GM21390 (cell line): ENCODE measurements around the gene AIM2.
A peak's percentile ranks its signal among the peaks of the same experiment; 100 is the strongest.
"Not testable (repeated sequence)": the region's sequence is repeated elsewhere in the genome, so short reads cannot be mapped to it uniquely, and the experiment has no call there.

Experiments
- ATAC-seq: cut with Tn5 transposase; IDR thresholded peaks from one replicate; pipeline ENCODE4 v1.9.1; 2021; ENCODE audit not compliant: unreplicated experiment

Gene AIM2

DNA sequence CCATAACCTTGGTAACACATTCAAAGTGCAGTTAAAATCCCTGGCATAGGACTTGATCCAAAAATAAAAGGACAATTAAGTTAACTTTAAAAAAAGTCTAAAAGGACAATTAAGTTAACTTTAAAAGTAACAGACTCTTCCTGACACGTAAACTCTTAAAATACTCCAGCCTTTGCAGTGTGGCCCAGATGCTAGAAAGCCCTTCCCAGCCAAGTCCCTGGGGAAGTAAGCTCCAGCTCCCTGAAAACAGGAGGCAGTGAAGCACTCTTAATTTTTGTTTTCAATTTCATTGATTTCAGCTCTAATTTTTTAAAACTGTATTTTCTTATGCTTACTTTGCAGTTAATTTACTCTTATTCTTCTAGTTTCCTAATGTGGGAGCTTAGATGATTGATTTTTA, 5.1 kb upstream of the AIM2 start:
- no peak for ATAC-seq

- no peak for ATAC-seq
Measured at GRCh38 chr1:159079525-159079924, 3.0 kb upstream of the AIM2 start.

GRCh38 chr1:159077120-159077961, 775 bp upstream of the AIM2 start:
- ATAC-seq: peak; percentile 74

DNA sequence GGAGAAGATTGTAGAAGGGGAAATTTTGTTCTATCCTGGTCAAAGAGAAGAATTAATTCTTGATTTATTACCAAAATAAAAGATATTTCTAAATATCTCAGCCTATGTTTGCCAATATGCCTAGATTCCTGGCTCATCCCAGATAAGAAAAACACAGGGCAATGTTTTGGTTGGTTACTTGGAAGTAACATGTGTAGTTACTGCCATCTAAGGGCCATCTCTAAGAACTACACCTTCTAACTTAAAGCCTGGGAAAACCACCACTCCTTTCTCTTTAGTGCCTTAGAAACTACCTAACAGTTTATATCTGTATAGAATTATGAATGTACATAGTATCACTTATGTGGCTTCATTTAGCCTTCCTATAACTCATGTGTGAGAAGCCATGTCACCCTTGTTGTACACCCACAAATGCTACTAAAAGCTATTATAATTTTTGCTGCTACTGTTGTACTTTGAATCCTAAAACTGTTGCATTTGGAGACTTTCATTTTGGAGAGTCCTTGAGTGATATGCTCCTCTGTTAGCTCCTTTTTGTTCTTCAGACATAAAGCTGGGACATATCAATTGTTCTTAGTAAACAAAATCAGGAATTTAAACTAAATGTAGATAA, 4.5 kb downstream of the AIM2 start:
- ATAC-seq: no peak

GRCh38 chr1:159068886-159069285, 7.7 kb downstream of the AIM2 start:
- no peak for ATAC-seq

DNA sequence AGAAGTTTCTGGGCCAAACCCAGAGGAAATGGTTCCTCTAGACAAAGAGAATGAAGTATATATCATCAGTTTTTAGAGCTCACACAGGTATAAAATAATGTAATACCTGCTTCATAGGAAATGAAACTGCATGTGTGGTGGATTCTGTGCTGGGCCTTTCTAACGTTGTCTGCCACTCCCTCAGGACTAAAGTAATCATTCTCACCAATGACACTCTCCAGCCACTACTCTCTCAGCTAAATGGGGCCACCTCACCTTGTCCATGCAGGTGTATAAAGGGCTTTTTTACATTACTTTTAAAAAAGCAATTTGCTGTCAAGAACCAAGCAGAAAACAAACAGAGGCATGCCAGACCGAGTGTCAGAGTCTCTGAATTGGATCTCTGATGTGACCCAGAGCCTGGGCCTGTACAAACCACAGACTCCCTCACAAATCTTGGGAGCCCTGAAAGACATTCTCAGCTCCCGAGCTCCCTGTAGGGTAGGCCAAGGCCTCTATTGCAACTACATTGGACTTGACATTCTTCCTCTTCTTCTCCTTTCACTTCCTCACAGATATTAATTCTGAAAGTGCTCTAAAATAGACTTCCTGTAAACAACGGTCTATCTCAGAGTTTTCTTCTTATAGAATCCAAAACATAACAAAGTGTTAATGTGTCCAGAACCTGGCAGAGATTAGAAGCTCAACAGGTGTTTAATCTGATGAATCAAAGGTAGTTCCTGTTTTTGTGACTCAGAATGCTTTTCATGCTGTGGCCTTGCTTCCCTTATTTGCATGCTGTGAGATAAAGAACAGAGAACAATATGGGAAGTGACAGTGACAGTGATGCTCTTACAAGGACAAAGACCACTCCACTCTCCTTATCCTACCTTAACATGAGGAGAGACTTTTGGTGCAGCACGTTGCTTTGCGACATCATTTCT, 8.6 kb downstream of the AIM2 start:
- peak; percentile 88 for ATAC-seq

GRCh38 chr1:159066108-159066507, 10.5 kb downstream of the AIM2 start:
- no peak for ATAC-seq

DNA sequence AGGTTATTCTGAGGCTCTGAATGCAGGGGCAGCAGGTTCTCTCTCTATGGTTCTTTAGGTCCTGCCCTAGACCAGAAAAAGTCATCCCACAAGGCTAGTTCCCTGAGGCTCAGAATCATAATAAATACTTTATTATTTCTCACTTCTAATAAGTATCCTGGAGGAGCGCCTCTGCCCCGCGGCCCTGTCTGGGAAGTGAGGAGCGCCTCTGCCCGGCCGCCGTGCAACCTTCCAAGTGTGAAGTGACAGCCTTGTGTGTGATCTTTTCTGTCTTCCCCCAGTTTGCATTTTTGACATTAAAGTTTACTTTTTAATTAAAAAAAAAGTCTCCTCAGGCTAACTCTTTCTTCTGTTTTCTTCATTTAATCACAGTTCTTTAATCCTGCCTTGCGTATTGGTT, 11.5 kb downstream of the AIM2 start:
- no peak for ATAC-seq

GRCh38 chr1:159058751-159059150, 17.8 kb downstream of the AIM2 start:
- no peak for ATAC-seq

DNA sequence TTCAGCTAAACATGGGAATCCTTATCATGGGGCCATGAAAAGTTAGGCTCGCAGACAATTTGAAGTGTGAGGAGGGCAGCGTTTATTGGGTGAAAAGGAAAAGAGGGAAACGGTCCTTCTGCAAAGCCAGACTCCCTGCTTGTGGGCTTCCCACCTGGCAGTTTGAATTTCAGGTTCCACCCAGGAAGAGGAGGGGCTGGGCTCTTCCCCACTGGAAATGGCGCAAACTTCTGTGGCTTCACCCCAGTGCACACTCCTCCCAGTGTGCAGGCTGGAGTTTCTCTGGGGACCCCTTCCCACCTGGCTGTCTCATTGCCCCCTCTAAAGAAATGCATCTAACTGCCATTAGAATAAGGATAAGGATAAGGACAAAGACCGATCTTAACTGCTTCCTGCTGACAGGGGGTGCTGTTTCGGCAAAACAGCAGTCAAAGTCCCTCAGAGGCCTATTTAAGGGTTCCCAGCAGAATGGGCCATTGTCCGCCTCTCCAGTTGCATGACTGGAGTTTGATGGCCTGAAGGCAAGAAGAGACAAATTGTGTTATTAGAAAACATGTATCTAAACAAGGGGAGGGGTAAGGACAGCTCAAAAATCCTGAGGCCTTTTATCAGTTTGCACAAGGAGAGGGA, 20.4 kb downstream of the AIM2 start:
- no peak for ATAC-seq

DNA sequence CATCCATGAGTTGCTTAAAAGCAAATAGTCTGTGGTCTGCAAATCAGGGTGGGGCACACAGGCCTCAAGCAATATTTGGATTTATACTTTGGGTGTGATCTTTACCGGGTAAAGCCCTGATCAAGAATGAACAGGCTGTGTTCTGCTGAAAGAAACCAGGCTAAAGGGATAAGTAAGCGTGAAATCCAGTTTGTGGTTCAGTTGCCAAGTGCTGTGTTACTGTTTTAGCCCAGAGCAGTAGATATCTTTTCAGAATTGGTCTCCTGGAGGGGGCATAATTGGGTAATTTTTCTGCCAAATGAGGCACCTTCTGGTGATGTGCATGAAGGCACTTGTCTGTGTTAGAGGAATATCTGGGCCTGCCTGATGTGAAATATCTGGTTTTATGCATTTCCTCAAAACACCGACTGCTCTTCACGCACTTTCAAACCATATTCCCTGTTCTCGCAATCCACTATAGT, 21.4 kb downstream of the AIM2 start:
- ATAC-seq: no peak

GRCh38 chr1:159054427-159054826, 22.1 kb downstream of the AIM2 start:
- ATAC-seq: no peak

DNA sequence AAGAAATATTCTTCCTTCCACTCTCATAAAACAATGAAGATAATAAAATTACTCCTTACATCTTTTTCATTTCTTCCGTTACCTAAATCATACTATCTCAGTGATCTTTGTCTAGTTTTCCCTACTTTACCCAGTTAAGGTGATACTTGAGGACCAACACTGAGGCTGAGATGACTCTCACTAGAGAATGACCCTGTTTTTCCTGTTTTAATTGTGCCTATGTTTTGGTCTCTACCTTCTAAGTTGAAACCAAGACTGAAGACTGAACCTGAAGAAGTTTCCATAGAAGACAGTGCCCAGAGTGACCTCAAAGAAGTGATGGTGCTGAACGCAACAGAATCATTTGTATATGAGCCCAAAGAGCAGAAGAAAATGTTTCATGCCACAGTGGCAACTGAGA, 25.1 kb downstream of the AIM2 start:
- ATAC-seq: no peak

DNA sequence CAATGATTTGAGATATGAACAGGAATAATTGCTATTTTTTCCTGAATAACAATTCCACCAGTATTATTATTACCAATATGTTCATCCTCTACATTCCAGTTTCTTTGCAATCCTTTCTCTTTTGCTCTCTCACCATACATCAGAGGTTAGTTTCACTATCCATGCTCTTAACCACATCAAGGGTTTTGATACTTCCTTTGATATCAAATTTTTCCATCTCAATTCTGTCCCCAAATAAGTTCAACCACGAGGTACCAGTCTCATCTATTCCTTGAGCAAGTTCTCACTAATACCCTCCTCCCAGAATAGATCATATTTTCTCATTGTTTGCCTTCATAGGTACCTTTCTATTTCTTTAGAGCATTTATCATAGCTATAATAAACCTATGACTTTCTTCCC, 30.1 kb downstream of the AIM2 start:
- not testable (repeated sequence) for ATAC-seq

DNA sequence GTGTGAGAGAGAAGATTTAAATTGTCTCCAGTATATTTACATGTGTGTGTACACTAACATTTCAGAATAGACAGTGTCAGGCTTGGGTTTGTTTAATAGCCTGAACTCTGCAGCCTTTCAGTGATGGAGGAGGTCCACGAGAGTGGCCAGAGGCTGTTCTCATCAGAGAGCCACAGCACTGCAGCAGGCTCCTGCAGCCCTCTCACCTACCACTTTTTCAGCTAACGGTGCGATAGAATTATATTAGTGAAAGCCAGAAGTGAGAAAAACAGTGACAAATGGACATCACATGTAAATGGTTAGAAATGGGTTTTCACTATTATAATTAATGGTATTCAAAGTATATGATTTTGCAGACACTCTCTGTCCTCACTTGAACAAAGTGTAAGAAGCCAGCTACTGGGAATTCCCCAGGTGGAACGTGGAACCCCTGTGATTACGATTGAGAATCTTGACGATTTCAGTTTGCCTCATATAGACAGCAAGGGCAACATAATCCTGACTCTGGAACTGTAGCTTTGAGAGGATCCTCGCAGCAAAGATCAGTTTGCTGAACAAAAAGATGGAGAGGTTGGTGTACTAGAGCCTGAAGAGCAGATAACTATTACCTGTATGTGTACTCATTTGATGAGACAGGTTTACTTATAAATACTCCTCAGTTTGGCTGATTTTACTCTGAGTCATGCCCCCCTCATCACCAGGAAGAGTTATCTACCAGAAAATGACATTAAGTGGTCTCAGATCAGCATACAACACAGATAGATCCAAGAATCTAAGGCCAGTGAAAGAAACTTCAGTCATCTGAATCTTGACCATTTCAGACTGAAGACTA, 35.5 kb downstream of the AIM2 start:
- no peak for ATAC-seq

DNA sequence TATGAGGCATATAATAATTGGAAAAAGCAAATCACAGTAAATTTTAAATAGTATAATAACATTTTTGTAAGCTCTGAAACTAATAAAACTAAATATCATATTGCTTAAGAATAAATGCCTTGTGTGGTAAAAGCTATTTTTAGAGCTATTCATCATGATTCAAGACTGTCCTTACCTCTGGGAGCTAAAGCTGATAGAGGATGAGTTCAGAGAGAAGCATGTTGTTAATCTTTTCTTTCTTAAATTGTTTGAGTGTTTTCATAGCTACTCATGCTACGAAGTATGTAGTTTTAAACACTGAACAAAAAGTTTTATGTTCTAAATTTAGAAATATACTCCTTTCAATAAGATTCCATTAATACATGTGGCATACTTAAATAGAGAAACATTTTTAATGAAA, 36.4 kb downstream of the AIM2 start:
- ATAC-seq: no peak

- ATAC-seq: no peak
Measured at GRCh38 chr1:159030877-159031447, 45.6 kb downstream of the AIM2 start.

GRCh38 chr1:159030311-159030710, 46.3 kb downstream of the AIM2 start:
- no peak for ATAC-seq

DNA sequence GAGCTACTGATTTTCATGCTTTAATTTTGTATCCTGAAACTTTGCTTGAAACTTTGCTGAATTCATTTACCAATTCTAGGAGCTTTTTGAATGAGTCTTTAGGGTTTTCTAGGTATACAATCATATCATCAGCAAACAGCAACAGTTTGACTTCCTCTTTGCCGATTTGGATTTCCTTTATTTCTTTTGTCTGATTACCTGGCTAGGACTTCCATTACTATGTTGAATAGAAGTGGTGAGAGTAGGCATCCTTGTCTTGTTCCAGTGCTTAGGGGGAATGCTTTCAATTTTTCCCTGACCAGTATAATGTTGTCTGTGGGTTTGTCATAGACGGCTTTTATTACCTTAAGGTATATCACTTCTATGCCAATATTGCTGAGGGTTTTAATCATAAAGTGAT, 49.7 kb downstream of the AIM2 start:
- not testable (repeated sequence) for ATAC-seq

DNA sequence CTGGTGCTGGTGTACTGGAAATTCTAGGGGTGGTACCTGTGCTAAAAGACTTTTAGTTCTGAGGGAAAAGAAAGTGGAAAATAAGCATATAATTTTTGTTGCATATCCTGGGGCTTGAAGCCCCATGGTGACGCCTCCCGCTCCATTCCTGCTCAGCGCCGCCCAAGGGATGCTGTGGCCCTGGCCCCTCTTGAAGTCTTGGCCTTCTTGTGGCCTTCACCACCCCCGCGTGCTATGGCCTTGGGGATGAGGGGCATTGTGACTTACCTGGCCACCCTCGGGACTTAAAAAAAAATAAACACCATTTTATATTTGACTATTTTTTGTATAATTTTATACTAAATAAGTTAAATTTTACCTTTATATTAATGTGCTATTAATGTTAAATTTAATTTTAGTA, 51.5 kb downstream of the AIM2 start:
- ATAC-seq: no peak
